ENCODE data around the gene LRRC28.

GRCh38 chr15:99344639-99345038, 93.4 kb downstream of the LRRC28 start:
- TF ChIP-seq CTCF (IDR thresholded peaks at IDR 0.05) (no peak), POLR2A (IDR thresholded peaks at IDR 0.05) (no peak), POLR2AphosphoS5 (IDR thresholded peaks at IDR 0.05; ENCODE audit: insufficient read depth in 1 of 2, low read depth in 1 of 2) (no peak)
